AG09309 (cell line): ENCODE data around the gene PRPS1L1.

Source experiments
- DNase-seq: peaks from one replicate; pipeline ENCODE4 v3.0.0-alpha.2; 2010; ENCODE audit warnings: low read depth
- H3K4me3 ChIP-seq: 2 replicates; pipeline ENCODE4 v1.5.1; 2011; ENCODE audit warnings: mild to moderate bottlenecking, low read depth, low read length, moderate library complexity; ENCODE audit not compliant: control insufficient read depth
- CTCF ChIP-seq: IDR thresholded peaks from 2 replicates; pipeline ENCODE4 v1.5.1; 2011; ENCODE audit warnings: mild to moderate bottlenecking, low read depth, low read length, inconsistent platforms; ENCODE audit not compliant: insufficient read depth, control insufficient read depth; ENCODE audit errors: missing control alignments

Gene PRPS1L1

DNA sequence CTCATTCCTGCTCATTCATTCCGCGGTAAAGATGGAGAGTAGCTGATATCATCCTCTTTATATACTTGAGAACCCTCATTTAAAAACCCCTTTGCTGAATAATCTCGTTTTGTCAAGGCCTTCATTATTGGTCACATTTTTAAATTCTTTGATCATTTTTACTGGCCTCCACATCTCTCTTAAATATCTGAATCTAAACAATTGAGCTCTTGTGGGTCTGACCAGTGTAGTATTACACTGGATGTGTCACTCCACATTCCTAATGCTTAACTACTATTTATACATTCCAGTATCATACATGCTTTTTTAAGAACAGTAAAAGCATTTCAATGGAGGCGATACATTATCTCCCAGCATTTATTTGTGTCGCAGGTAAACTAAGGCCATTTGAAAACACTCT lies 12.6 kb upstream of the PRPS1L1 start:
- no peak for DNase-seq
- TF ChIP-seq CTCF, result no peak
- H3K4me3 ChIP-seq, result no peak overlapping the region

DNA sequence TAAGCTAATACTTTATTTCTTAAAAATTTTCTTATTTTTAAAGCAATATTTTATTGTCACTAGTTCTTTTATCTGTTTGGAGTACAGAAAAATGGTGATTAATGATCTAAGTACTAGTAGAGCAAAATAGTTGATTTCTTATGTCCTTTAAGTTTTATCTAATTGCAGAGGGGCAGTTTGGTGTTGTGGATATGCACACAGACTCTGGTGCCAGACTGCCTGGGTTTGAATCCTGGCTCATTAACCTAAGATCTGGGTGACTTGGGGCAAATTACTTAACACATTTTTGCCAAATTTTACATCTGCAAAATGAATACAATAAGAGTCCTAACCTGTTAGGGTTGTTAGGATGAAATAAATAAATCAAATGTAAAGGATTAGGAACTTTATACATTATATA lies 10.7 kb upstream of the PRPS1L1 start:
- no peak for TF ChIP-seq CTCF
- no peak for DNase-seq
- no peak overlapping the region for H3K4me3 ChIP-seq

- H3K4me3 ChIP-seq, result no peak overlapping the region
- no peak for DNase-seq
- no peak for TF ChIP-seq CTCF
These were observed 10.0 kb upstream of the PRPS1L1 start for GRCh38 chr7:18037609-18038008.

DNA sequence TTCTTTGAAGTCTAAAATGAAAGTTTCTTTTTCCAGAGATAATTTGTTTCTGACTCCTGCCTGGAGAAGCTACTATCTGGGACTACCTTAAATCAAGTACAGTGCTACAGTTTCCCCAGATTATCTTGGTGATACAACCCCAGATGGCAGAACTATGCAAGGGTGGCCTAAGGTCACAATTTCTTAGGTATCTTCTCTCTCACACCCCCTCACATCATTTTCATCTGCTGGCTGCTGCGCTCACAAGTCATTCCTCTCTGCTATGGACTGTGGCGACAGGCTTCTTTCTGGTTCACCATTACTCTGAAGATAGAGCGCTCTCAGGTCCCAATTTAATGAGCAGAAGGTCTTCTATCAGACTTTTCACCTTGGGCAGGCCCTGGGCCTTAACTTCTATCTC lies 9.1 kb upstream of the PRPS1L1 start:
- no peak for TF ChIP-seq CTCF
- DNase-seq, result no peak
- no peak overlapping the region for H3K4me3 ChIP-seq

DNA sequence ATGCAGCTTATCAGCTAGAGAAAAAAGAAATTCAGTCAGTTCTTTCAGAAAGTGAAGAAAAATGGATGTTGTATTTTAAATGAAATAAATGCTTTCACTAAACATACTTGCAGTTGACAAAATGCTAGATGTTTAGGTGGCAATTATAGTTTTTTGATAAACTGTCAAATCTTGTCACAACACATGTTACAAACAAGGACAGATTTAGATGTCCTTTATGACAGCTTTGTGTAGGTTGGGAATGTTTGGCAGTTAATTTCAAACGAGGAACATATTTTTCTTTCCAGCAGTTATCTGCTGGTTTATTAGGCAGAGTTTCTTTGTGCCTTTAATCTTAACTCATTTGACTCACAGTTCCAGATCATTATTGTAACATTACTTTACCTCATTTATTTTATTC lies 3.1 kb upstream of the PRPS1L1 start:
- no peak for DNase-seq
- no peak for TF ChIP-seq CTCF
- H3K4me3 ChIP-seq, result no peak overlapping the region

- H3K4me3 ChIP-seq, result no peak overlapping the region
- DNase-seq, result no peak
- TF ChIP-seq CTCF, result no peak
These were observed 7.4 kb downstream of the PRPS1L1 start for GRCh38 chr7:18020138-18020715.

DNA sequence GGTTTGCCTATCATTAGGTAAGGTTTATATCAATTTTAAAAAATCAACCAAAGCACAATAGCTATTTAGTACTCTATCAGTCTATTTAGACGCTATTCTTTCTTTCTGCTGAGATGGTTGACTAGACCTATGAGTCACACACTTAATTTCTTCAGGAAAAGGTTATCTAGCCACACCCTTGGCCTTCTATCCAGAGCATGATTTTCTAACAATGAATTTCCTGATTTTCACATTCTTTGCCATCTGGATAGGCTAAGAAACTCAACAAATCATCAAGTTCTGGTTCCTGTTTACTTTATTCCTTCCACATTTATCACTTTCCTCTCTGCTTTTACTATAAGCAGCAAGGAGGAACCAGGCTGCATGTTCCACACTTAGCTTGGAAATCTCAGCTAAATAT lies 8.1 kb downstream of the PRPS1L1 start:
- no peak overlapping the region for H3K4me3 ChIP-seq
- no peak for TF ChIP-seq CTCF
- DNase-seq, result peak; percentile 13
